HG03442 (cell line): ENCODE measurements around the gene RNU5B-1.
"Not testable (repeated sequence)": the region's sequence is repeated elsewhere in the genome, so short reads cannot be mapped to it uniquely, and the experiment has no call there.

Source experiments
- ATAC-seq: cut with Tn5 transposase; IDR thresholded peaks from one replicate; pipeline ENCODE4 v1.9.1; 2021; ENCODE audit warnings: mild to moderate bottlenecking, moderate library complexity; ENCODE audit not compliant: unreplicated experiment

The RNU5B-1 gene

GRCh38 chr15:65304381-65305149 lies at the start of gene RNU5B-1:
RNU5B-1 (plus strand) TSS chr15:65304677.
- peak; percentile 53 for ATAC-seq

- no peak for ATAC-seq
Observed at GRCh38 chr15:65254758-65255157, 49.7 kb upstream of the RNU5B-1 start.

GRCh38 chr15:65255486-65256140 lies 48.9 kb upstream of the RNU5B-1 start:
- no peak for ATAC-seq

- ATAC-seq: no peak
Observed at GRCh38 chr15:65258375-65259262, 45.9 kb upstream of the RNU5B-1 start.

- no peak for ATAC-seq
Observed at GRCh38 chr15:65259367-65259797, 45.1 kb upstream of the RNU5B-1 start.

- ATAC-seq: no peak
Observed at GRCh38 chr15:65260968-65261367, 43.5 kb upstream of the RNU5B-1 start.

- no peak for ATAC-seq
Observed at GRCh38 chr15:65263313-65263712, 41.2 kb upstream of the RNU5B-1 start.

GRCh38 chr15:65264863-65265430 lies 39.5 kb upstream of the RNU5B-1 start:
- ATAC-seq: no peak

- ATAC-seq: no peak
Observed at GRCh38 chr15:65266469-65266868, 38.0 kb upstream of the RNU5B-1 start.

GRCh38 chr15:65268411-65268810 lies 36.1 kb upstream of the RNU5B-1 start:
- no peak for ATAC-seq

- ATAC-seq: not testable (repeated sequence)
Observed at GRCh38 chr15:65270811-65271545, 33.5 kb upstream of the RNU5B-1 start.

- no peak for ATAC-seq
Observed at GRCh38 chr15:65275104-65275727, 29.3 kb upstream of the RNU5B-1 start.

GRCh38 chr15:65275728-65276126 lies 28.8 kb upstream of the RNU5B-1 start:
- ATAC-seq: no peak

GRCh38 chr15:65277015-65277414 lies 27.5 kb upstream of the RNU5B-1 start:
- ATAC-seq: no peak

GRCh38 chr15:65278480-65278879 lies 26.0 kb upstream of the RNU5B-1 start:
- no peak for ATAC-seq

- no peak for ATAC-seq
Observed at GRCh38 chr15:65285291-65286068, 19.0 kb upstream of the RNU5B-1 start.

GRCh38 chr15:65286069-65286703 lies 18.3 kb upstream of the RNU5B-1 start:
- ATAC-seq: peak; percentile 19

GRCh38 chr15:65286704-65287519 lies 17.6 kb upstream of the RNU5B-1 start, which contains the start of gene PARP16:
PARP16 (minus strand) TSS chr15:65286883; CDS start chr15:65286426, 457 bp downstream.
- ATAC-seq: peak; percentile 91
